Heart right ventricle (tissue), 16 donors: ENCODE measurements around the gene DISP3. TPM values are rescaled to one million over a fixed set of nuclear protein-coding genes. Genes with fewer than 3 reads are reported as not detected.

Experiments
- ATAC-seq, 8 donors: fragments of 200-7000 bp; cut with Tn5 transposase; one replicate each; pipeline ENCODE4 v1.9.1; 2020; ENCODE audit warnings: mild to moderate bottlenecking in 8 of 8, moderate library complexity in 8 of 8, moderate number of reproducible peaks in 1 of 8
- DNase-seq, 2 donors: peaks; one replicate each; pipeline ENCODE4 v3.0.0-alpha.2; 2020
- H3K27ac ChIP-seq, 10 donors: fragments of 200-600 bp; sonication (generic) in 2 of 10; one replicate each; pipeline versions ENCODE4 v1.5.0 to v1.8.0; 2020 to 2022; ENCODE audit warnings: mild to moderate bottlenecking in 3 of 10
- H3K27me3 ChIP-seq, 7 donors: fragments of 200-600 bp; one replicate each; pipeline ENCODE4 v1.8.0; 2021 to 2022; ENCODE audit warnings: mild to moderate bottlenecking in 2 of 7
- H3K36me3 ChIP-seq, 9 donors: fragments of 200-600 bp; sonication (generic) in 1 of 9; one replicate each; pipeline versions ENCODE4 v1.5.0 to v1.8.0; 2020 to 2022; ENCODE audit warnings: mild to moderate bottlenecking in 2 of 9
- H3K4me1 ChIP-seq, 9 donors: fragments of 200-600 bp; sonication (generic) in 1 of 9; one replicate each; pipeline versions ENCODE4 v1.5.0 to v1.8.0; 2020 to 2022; ENCODE audit warnings: mild to moderate bottlenecking in 4 of 9
- H3K4me3 ChIP-seq, 10 donors: fragments of 200-600 bp; sonication (generic) in 2 of 10; one replicate each; pipeline versions ENCODE4 v1.5.0 to v1.8.0; 2020 to 2022; ENCODE audit warnings: mild to moderate bottlenecking in 7 of 10, moderate library complexity in 2 of 10
- H3K9me3 ChIP-seq, 11 donors: fragments of 200-600 bp in 10 of 11; sonication (generic) in 2 of 11; one replicate each; pipeline versions ENCODE4 v1.5.0 to v1.8.0; 2013 to 2022; ENCODE audit warnings: mild to moderate bottlenecking in 2 of 11, control low read depth in 1 of 11, moderate library complexity in 1 of 11
- WGBS, 2 donors: extraction: QIAGEN DNeasy Blood & Tissue Kit; methylation state at CpG; one replicate each; pipeline ENCODE4 v1.1.7; 2013; ENCODE audit warnings: inconsistent platforms in 1 of 2; 5-methylcytosine and 5-hydroxymethylcytosine counted together
- intact Hi-C, 10 donors: fragments of 100-400 bp; cut with DNase I; formaldehyde crosslinking; loops; one replicate each; pipeline versions ENCODE4 v1.11.1 to v1.14.2; 2022
- polyA plus RNA-seq, 2 donors: library from polyadenylated mRNA; stranded (reverse); fragments of 200-250 nt; gene quantifications; one replicate each; pipeline ENCODE4 v1.2.3, GENCODE V29; 2013
- total RNA-seq, 10 donors: library from RNA; stranded (reverse); fragmentation: NEBNext Ultra II Directional in 3 of 10; extraction: Animal tissue kit (Norgen Biotek cat#: 25700) in 3 of 10; gene quantifications; one replicate each; pipeline versions ENCODE4 v1.2.1 to v1.2.4, GENCODE V29; 2021 to 2023
- TF ChIP-seq, protein P1 (sequence below), 9 donors: fragments of 200-600 bp; sonication (generic) in 2 of 9; IDR thresholded peaks; one replicate each; pipeline versions ENCODE4 v1.5.0 to v1.8.0; 2021 to 2022; ENCODE audit warnings: antibody characterized with exemption in 9 of 9, mild to moderate bottlenecking in 5 of 9, moderate library complexity in 1 of 9
- donor health status: Arrhythmogenic right ventricular cardiomyopathy.
- donor health status: ischemic (EF 13 %, LVEDD 7.1; RV severe dilation, severe dysfunction).
- donor health status: healthy with polysubstance abuse.
- donor health status: DM: no; HTN: yes; CAD: no.
- donor health status: DM: no; HTN: no; CAD: no.
- donor health status: ischemic (EF 25% LVEDD 6.9; RV normal size, moderate dysfunction).
- donor health status: ischemic (EF 25% LVEDD 5.7; RV mildly dilated, moderate dysfunction).
- donor health status: healthy.
- donor health status: DM: yes; HTN: yes; CAD: no.
- donor health status: Ischemic cardiomyopathy.
- donor health status: ischemic (EF 35%, LVEDD 5.7; RV mildly dilated, moderate dysfunction).
- donor health status: nonischemic (EF 11% LVEDD 7.7; RV severe dilation, severe dysfunction).
- donor health status: DM: yes; HTN: yes; CAD: no.
- donor health status: PGD.
- donor health status: ischemic (EF 29% LVEDD 5.4; RV normal size, mild dysfunction).
- donor health status: nonischemic (EF 23%, LVEDD 6.1; RV moderate dilation, normal function).

Gene DISP3
- total and polyA plus RNA-seq, 12 donors: 0.05 to 0.22 (median 0.13) TPM; not detected in 5

GRCh38 chr1:11450310-11450709, 28.6 kb upstream of the DISP3 start:
- no peaks in the 10 kb centered on the region for H3K9me3 ChIP-seq
- H3K4me3 ChIP-seq: no peak overlapping the region
- TF ChIP-seq, protein P1, sequence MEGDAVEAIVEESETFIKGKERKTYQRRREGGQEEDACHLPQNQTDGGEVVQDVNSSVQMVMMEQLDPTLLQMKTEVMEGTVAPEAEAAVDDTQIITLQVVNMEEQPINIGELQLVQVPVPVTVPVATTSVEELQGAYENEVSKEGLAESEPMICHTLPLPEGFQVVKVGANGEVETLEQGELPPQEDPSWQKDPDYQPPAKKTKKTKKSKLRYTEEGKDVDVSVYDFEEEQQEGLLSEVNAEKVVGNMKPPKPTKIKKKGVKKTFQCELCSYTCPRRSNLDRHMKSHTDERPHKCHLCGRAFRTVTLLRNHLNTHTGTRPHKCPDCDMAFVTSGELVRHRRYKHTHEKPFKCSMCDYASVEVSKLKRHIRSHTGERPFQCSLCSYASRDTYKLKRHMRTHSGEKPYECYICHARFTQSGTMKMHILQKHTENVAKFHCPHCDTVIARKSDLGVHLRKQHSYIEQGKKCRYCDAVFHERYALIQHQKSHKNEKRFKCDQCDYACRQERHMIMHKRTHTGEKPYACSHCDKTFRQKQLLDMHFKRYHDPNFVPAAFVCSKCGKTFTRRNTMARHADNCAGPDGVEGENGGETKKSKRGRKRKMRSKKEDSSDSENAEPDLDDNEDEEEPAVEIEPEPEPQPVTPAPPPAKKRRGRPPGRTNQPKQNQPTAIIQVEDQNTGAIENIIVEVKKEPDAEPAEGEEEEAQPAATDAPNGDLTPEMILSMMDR (IDR thresholded peaks at IDR 0.05): no peak
- DNase-seq: no peak
- no peak overlapping the region for H3K27ac ChIP-seq
- H3K36me3 ChIP-seq: no peaks in the 10 kb centered on the region
- no peak for ATAC-seq
- H3K4me1 ChIP-seq: no peaks in the 10 kb centered on the region
- intact Hi-C loops: no loop called here
- 89% methylated on average over 5 of the region's 5 CpGs for WGBS, 2 donors
- H3K27me3 ChIP-seq: peaks cover 0 to 91% (median 71%) of the 10 kb centered on the region in 7 donors

DNA sequence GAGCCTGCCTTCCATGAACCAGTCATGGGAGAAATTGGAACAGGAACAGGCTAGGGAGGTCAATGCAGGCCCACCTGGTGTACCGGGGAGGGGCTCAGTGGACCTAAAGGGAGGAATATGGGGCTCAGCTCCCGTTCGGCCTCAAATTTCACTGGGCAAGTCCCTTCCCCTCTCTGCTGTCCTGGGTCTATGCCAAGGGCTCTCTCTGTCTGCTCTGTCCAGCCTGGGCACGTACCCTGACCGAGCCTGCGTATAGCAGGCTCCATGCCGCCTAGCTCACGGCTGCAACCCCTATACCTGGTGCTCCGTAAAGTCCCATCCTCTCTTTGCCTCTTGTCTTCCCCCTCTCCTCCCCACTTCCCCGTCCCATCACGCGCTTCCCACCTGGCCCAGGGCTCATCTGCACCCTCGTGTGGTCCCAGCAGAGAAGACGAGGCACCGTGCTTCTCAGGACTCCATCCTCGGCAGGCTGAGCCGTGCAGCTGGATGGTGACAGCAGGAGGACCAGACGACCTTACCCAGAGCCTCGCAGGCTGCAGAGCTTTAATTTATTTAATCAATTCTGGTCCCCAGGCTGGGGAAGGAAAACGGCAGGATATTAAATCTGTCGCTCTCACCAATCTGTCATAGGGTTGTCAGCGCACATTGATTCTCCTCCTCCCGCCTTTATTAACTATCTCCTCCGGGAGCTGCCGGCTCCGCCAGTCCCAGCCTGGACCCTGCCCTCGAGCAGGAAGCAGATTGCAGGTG, 25.0 kb upstream of the DISP3 start:
- ATAC-seq (no peak), DNase-seq (no peak)
- Histone ChIP-seq H3K27ac (no peak overlapping the region), H3K4me1 (peaks cover 0 to 6% (median 0%) of the 10 kb centered on the region in 9 donors), H3K4me3 (no peak overlapping the region), H3K9me3 (no peaks in the 10 kb centered on the region), H3K36me3 (no peaks in the 10 kb centered on the region), H3K27me3 (peaks cover 0 to 84% (median 60%) of the 10 kb centered on the region in 7 donors)
- intact Hi-C loops: no loop called here
- TF ChIP-seq, protein P1 (IDR thresholded peaks at IDR 0.05): no peak
- WGBS, 2 donors: 41 to 52% methylated on average over 27 of the region's 27 CpGs

DNA sequence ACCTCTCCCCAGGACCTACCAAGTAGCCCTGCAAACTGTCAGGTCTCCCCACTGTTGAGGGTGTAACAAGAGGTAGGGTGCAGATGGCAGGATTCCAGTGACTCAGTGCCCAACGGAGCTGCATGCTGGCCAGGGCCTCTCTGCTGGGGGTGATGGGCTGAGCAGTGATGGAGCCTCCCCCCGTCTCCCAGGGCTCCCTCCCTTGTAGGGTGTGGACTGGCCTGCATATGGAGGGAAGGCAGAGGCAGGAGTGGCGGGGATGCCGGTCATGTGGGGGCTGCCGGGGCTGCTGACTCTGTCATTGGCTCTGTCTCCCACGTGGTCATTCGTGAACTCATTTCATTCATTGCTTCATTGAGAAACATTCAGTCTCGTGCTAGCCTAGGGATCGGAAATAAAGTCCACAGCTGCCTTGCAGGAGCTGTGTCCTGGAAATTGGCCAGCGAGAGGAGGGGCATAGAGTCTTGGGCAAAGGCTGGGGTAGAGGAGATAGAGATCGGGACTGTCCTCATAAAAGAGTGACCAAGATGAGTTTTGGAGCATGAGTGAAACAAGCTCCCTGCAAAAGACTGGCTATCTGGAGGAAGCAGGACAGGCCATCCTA, 22.9 kb upstream of the DISP3 start:
- no peak overlapping the region for H3K4me3 ChIP-seq
- no peaks in the 10 kb centered on the region for H3K36me3 ChIP-seq
- TF ChIP-seq, protein P1 (IDR thresholded peaks at IDR 0.05): no peak
- DNase-seq (no peak), ATAC-seq (no peak)
- intact Hi-C loops: no loop called here
- peaks cover 0 to 11% (median 0%) of the 10 kb centered on the region in 9 donors for H3K4me1 ChIP-seq
- H3K27ac ChIP-seq: no peak overlapping the region
- 49 to 56% methylated on average over 11 of the region's 11 CpGs for WGBS, 2 donors
- H3K9me3 ChIP-seq: no peaks in the 10 kb centered on the region
- peaks cover 0 to 82% (median 52%) of the 10 kb centered on the region in 7 donors for H3K27me3 ChIP-seq

DNA sequence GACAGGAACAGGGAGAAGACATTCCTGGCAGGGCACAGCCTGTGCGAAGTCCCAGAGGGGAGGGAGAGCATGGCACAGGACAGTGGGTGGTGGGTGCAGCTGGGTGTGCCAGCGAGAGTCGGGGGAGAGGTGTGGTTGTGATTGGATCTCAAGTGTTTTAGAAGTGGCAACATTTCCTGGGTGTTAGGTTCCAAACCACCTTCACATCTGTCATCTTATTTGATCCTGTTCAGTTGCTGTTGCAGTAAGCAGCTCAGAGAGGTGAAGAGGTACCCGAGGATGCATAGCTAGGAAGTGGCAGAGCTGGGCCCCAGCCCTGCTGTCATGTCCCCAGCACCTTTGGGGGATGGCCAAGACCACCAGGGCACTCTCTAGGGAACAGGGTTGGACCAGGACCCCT, 22.0 kb upstream of the DISP3 start:
- TF ChIP-seq, protein P1 (IDR thresholded peaks at IDR 0.05): no peak
- H3K4me1 ChIP-seq: peaks cover 0 to 11% (median 0%) of the 10 kb centered on the region in 9 donors
- 72 to 76% methylated on average over 4 of the region's 4 CpGs for WGBS, 2 donors
- no peak for ATAC-seq
- intact Hi-C loops: no loop called here
- no peak overlapping the region for H3K4me3 ChIP-seq
- peaks cover 0 to 82% (median 51%) of the 10 kb centered on the region in 7 donors for H3K27me3 ChIP-seq
- DNase-seq: no peak
- H3K27ac ChIP-seq: no peak overlapping the region
- no peaks in the 10 kb centered on the region for H3K9me3 ChIP-seq
- H3K36me3 ChIP-seq: no peaks in the 10 kb centered on the region
